Hypothalamus (tissue), 51 donors: ENCODE data around the gene KSR1.
"Not testable (repeated sequence)": the region's sequence is repeated elsewhere in the genome, so short reads cannot be mapped to it uniquely, and the experiment has no call there.

Experiments
- DNase-seq, 51 donors: peaks; one replicate each; lab custom pipeline; 2025; lab: John Stamatoyannopoulos, UW

Gene KSR1

GRCh38 chr17:27638415-27638914 lies 182.2 kb downstream of the KSR1 start:
- not testable (repeated sequence) for DNase-seq

- DNase-seq = no peak
Observed at GRCh38 chr17:27640790-27641189, 184.5 kb downstream of the KSR1 start.

- DNase-seq = peak in 16 of 51 donors; percentile 7 to 47 (median 20)
Observed at GRCh38 chr17:27644586-27644985, 188.3 kb downstream of the KSR1 start.

GRCh38 chr17:27645621-27646020 lies 189.4 kb downstream of the KSR1 start:
- not testable (repeated sequence) for DNase-seq

GRCh38 chr17:27646232-27646631 lies 190.0 kb downstream of the KSR1 start:
- no peak for DNase-seq

GRCh38 chr17:27647765-27648164 lies 191.5 kb downstream of the KSR1 start:
- DNase-seq = no peak

GRCh38 chr17:27649111-27649571 lies 192.9 kb downstream of the KSR1 start:
- DNase-seq = peak in 13 of 51 donors; percentile 6 to 40 (median 17)

GRCh38 chr17:27649929-27650328 lies 193.7 kb downstream of the KSR1 start:
- DNase-seq = peak in 42 of 51 donors; percentile 7 to 76 (median 52)

GRCh38 chr17:27650836-27651235 lies 194.6 kb downstream of the KSR1 start:
- DNase-seq = no peak

GRCh38 chr17:27651411-27652345 lies 195.4 kb downstream of the KSR1 start:
- DNase-seq = peak in 36 of 51 donors; percentile 2 to 75 (median 34)

GRCh38 chr17:27653449-27653971 lies 197.3 kb downstream of the KSR1 start:
- DNase-seq = not testable (repeated sequence)

GRCh38 chr17:27654136-27654535 lies 197.9 kb downstream of the KSR1 start:
- DNase-seq = no peak

GRCh38 chr17:27654654-27655524 lies 198.6 kb downstream of the KSR1 start:
- DNase-seq = peak in 46 of 51 donors; percentile 9 to 80 (median 45)

GRCh38 chr17:27655525-27656111 lies 199.4 kb downstream of the KSR1 start:
- DNase-seq = not testable (repeated sequence)

- not testable (repeated sequence) for DNase-seq
Observed at GRCh38 chr17:27656620-27657019, 200.4 kb downstream of the KSR1 start.

- no peak for DNase-seq
Observed at GRCh38 chr17:27657620-27658019, 201.4 kb downstream of the KSR1 start.

- no peak for DNase-seq
Observed at GRCh38 chr17:27659683-27660082, 203.4 kb downstream of the KSR1 start.

- no peak for DNase-seq
Observed at GRCh38 chr17:27660436-27660835, 204.2 kb downstream of the KSR1 start.

GRCh38 chr17:27663936-27664605 lies 207.8 kb downstream of the KSR1 start:
- no peak for DNase-seq

GRCh38 chr17:27664606-27664965 lies 208.3 kb downstream of the KSR1 start:
- no peak for DNase-seq
